Mucosa of stomach (tissue), 1 donor: ENCODE measurements around the gene SLC22A23.

Source experiments
- H3K27me3 ChIP-seq: one replicate; pipeline ENCODE4 v1.7.0; 2013; ENCODE audit warnings: mild to moderate bottlenecking, low read length; ENCODE audit not compliant: control insufficient read depth, insufficient read depth
- H3K36me3 ChIP-seq: one replicate; pipeline ENCODE4 v1.7.0; 2013; ENCODE audit warnings: low read length; ENCODE audit not compliant: control insufficient read depth, insufficient read depth
- H3K4me1 ChIP-seq: one replicate; pipeline ENCODE4 v1.7.0; 2013; ENCODE audit warnings: mild to moderate bottlenecking, low read length; ENCODE audit not compliant: control insufficient read depth, insufficient read depth
- H3K4me3 ChIP-seq: one replicate; pipeline ENCODE4 v1.7.0; 2013; ENCODE audit warnings: low read length
- H3K9ac ChIP-seq: one replicate; pipeline ENCODE4 v1.7.0; 2013; ENCODE audit warnings: mild to moderate bottlenecking, low read length, moderate library complexity
- H3K9me3 ChIP-seq: one replicate; pipeline ENCODE4 v1.7.0; 2013; ENCODE audit warnings: mild to moderate bottlenecking, low read length, moderate library complexity; ENCODE audit not compliant: control insufficient read depth
- donor health status: Pancreatic carcinoma.

Gene SLC22A23

DNA sequence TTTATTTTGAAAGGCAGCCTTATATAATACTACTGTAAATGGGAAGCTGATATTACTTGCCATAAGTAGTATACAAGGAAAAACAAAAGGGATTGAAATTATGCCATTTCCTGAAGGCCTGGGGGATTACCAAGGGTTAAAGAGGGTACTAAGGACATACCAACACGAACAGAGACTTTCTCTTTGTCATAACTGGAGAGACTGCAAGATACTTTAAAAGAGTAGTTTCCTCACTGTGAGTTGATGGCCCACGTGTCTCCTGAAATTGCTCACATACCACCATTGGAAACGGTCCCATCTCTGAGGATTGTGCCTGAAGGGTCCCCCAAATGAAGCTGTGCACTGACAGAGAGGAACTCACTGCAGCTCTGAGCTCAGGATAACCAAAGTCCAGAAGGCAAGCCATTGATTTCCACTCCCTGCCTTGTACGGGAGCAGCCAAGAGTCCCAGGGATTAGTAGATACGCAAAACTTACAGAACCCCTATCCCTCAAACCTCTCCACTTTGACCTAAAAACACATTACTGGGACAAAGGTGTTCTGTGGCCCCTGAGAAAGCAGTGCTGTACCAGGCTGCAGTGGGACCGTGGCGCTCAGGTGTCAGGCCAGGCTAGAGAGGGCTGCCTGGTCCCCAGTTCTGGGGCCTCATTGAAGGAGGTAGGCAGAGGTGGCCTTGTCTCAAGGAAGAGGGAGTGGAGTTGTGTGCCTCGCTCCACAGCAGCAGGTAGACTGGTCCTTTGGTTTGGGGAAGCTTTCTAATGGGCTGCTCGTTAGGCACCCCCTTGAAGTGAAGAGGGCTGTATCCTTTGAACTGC lies 182.9 kb downstream of the SLC22A23 start:
- peaks cover 22% of the 10 kb centered on the region for H3K4me1 ChIP-seq
- H3K9ac ChIP-seq, result no peak overlapping the region
- no peak overlapping the region for H3K4me3 ChIP-seq
- H3K27me3 ChIP-seq, result no peaks in the 10 kb centered on the region
- no peaks in the 10 kb centered on the region for H3K9me3 ChIP-seq
- peaks cover 39% of the 10 kb centered on the region for H3K36me3 ChIP-seq

DNA sequence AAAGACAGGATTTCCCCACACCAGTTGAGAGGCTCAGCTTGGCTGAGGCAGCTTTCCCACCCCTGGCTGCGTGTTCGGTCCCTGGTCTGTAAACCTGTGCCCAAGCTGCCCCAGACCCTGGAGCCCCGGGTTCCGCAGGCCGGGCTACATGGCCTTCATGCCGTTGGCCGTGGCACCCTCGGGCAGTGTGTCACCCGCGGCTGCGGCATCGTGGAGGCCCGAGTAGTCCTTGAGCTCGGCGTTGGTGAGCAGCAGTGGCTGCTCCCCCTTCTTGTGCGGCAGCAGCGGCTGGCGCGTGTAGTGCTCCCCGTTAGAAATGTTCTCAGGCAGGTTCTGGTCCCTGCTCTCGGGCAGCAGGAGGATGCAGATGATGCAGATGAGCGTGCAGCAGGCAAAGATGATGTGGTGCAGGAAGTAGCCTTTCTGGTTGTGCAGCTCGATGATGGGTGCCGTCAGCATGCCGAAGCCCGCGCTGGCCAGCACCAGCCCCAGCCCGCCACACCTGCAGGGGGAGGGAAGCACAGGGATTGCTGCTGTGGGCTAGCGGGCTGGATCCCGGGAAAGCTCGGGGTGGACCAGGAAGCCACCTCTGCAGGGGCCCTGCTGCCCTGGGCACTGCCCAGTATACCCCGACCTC lies 183.8 kb downstream of the SLC22A23 start:
- Histone ChIP-seq H3K36me3 (peaks cover 35% of the 10 kb centered on the region), H3K9me3 (no peaks in the 10 kb centered on the region), H3K4me3 (no peak overlapping the region), H3K4me1 (peaks cover 22% of the 10 kb centered on the region), H3K27me3 (no peaks in the 10 kb centered on the region), H3K9ac (no peak overlapping the region)

DNA sequence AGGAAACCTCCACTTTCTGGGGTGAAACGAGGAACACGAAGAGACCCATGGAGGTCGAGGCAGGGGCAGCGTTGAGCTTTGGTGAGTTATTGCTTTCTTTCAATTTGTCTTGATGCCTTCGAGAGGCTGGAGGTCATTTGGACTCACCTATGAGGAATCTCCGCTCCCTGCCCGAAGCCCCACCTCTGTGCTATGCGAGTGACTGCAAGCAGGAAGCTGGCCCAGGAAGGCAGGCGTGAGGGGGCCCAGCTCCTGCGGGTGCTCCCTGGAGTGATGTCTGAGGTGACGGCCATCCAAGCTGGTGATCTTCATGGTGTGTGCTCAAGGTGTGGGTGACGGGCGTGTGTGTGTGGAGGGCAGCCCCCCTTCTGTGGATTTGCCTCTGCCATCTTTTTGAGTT lies 185.1 kb downstream of the SLC22A23 start:
- Histone ChIP-seq H3K36me3 (peaks cover 28% of the 10 kb centered on the region), H3K9ac (no peak overlapping the region), H3K4me1 (peaks cover 22% of the 10 kb centered on the region), H3K27me3 (no peaks in the 10 kb centered on the region), H3K9me3 (no peaks in the 10 kb centered on the region), H3K4me3 (no peak overlapping the region)

DNA sequence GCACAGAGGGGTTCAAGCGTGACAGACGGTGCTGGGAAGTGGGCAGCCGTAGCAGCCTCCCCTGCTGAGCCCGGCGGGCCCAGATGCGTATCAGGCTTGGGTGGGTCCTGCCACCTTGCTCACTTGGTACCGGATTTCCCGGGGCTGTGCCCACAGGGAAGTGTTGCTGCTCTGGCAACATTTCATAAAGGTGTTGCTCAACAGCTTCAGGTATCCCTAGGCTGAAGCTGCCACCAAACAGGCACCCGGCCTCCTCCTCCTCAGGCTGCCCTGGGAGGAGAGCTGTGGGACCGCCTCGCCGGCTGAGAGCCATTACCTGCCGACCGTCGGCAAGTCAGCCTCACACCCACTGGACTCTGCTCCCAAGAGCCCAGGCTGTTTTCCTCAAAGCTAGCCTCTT lies 186.6 kb downstream of the SLC22A23 start:
- H3K9ac ChIP-seq, result no peak overlapping the region
- H3K36me3 ChIP-seq, result peaks cover 23% of the 10 kb centered on the region
- peaks cover 22% of the 10 kb centered on the region for H3K4me1 ChIP-seq
- no peaks in the 10 kb centered on the region for H3K9me3 ChIP-seq
- H3K27me3 ChIP-seq, result no peaks in the 10 kb centered on the region
- H3K4me3 ChIP-seq, result no peak overlapping the region

DNA sequence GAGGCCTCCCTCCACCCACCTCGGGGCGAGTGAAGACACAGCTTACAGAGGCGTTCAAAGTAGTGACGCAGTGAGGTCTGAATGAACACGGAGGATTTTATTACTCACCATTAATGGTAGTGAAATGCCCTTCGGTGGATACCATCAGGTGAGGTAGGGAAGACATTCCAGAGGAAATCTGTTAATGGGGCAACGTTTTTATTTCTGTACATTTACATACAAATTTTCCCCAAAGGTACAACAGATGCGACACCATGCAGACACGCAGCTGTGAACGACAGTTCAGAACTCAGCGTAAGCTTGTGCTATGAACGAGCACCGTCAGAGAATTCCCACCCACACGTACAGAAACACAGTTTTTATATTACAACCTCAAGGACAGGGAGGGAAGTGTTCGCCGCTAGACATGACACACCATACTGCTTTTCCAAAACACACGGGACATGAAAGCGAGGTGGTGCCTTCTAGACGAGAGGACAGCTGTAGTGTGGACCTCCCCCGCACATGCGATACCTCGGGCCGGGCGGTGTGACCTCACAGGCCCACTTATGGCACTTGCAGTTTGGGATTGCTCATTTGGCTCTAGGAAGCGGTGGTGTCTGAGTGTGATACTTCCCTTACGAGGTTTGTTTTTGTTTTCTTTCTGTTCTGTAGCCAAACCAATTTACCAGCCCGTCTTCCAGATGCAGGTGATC lies 187.4 kb downstream of the SLC22A23 start:
- Histone ChIP-seq H3K9me3 (no peaks in the 10 kb centered on the region), H3K36me3 (peaks cover 21% of the 10 kb centered on the region), H3K9ac (no peak overlapping the region), H3K4me3 (no peak overlapping the region), H3K27me3 (no peaks in the 10 kb centered on the region), H3K4me1 (peaks cover 27% of the 10 kb centered on the region)

DNA sequence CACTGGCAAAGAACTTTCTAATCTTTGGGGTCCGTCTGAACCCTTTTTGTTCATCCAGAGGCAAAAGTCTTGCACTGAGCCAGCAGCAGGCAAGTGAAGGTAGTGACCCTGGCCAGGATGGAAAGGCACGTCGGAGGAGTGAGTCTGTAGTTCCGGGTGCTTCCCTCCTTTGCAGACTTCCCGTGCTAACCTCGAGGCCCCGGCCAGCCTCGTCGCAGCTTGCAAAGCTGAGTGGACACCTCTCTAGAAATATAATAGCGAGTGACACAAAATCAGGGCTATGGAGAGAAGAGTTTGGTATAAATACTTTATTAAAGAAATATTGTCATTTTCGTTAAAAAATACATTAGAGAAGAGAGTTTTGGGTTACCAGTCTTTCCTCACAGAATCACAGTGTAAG lies 188.2 kb downstream of the SLC22A23 start:
- H3K4me3 ChIP-seq, result no peak overlapping the region
- no peak overlapping the region for H3K9ac ChIP-seq
- peaks cover 35% of the 10 kb centered on the region for H3K4me1 ChIP-seq
- H3K27me3 ChIP-seq, result no peaks in the 10 kb centered on the region
- H3K36me3 ChIP-seq, result peaks cover 14% of the 10 kb centered on the region
- H3K9me3 ChIP-seq, result no peaks in the 10 kb centered on the region

DNA sequence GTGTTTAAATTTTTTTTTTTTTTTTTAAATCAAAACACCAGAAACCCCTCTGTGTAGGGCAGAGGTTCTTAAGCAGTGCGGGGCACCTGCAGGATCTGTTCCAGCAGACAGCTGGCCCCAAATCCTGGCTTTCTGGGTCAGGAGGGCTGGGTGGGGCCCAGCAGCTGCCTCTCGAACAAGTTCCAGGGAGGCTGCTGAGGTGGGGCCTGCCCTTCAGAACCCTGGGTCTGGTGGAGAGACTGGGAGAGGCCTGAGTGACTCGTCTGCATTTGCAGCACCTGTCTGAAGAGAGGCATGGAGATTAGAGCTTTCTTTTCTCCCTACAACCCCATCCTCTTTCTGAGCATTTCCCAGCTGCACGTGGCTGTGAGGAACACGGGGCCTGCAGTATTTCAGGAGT lies 189.7 kb downstream of the SLC22A23 start:
- Histone ChIP-seq H3K4me3 (no peak overlapping the region), H3K27me3 (no peaks in the 10 kb centered on the region), H3K4me1 (peaks cover 35% of the 10 kb centered on the region), H3K36me3 (peaks cover 10% of the 10 kb centered on the region), H3K9me3 (no peaks in the 10 kb centered on the region), H3K9ac (no peak overlapping the region)

DNA sequence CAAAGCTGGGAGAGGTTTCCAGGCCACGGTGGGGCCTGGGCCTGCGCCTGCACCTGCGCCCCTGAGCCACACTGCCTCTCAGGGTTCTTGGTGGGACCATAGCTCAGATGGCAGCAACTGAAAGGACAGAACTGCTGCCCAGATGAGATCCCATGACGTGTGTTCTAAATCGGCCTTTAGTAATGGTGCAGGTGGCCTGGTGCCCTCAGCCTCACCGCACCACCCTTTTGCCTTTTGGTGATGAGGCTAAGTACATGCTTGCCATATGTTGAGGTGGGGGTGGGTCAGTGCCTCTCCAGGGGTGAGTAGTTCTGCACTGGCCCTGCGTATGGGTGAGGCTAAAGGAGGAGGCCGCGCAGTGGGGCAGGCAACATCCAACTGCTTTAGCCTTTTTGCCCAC lies 190.7 kb downstream of the SLC22A23 start:
- H3K4me3 ChIP-seq, result no peak overlapping the region
- no peaks in the 10 kb centered on the region for H3K9me3 ChIP-seq
- H3K4me1 ChIP-seq, result peaks cover 37% of the 10 kb centered on the region
- no peaks in the 10 kb centered on the region for H3K27me3 ChIP-seq
- no peak overlapping the region for H3K9ac ChIP-seq
- peaks cover 7% of the 10 kb centered on the region for H3K36me3 ChIP-seq

DNA sequence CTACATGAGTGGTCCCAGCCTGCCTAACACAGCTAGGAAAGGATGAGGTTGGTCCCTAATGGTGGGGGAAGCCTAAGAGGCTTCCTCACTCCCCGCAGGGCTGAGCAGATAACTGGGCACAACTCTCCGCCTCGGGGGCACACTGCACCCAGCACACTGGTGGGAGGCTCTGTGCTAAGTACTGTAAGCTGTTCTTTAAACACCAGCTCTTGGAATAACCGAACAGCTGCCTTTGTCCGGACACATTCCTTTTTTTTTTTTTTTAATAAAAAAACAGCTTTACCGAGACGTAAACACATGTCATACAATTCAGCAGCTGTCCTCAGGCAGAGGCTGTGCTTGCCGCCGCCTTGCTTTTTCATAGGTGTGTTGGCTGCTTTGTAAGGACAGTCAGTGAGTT lies 191.2 kb downstream of the SLC22A23 start:
- Histone ChIP-seq H3K27me3 (no peaks in the 10 kb centered on the region), H3K36me3 (peaks cover 7% of the 10 kb centered on the region), H3K9me3 (no peaks in the 10 kb centered on the region), H3K4me1 (peaks cover 37% of the 10 kb centered on the region), H3K9ac (no peak overlapping the region), H3K4me3 (no peak overlapping the region)

DNA sequence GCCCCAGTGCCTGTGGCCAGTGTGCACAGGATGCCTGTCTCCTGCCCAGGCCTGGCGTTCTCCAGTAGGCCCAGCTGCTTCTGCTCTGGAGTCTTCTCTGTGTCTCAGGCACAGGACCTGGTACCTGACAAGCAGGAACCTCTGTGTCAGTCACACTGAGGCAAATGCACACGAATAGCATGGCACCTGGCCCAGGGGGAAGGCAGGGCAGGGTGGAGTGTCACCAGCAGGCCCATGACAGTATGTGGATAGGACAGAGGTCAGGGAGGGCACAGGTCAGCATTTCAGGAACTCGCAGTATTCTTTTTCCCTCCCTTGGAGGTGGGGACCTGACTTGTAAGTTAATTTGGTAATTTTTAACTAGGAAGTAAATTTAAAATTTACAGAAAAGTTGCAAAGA lies 192.5 kb downstream of the SLC22A23 start:
- no peak overlapping the region for H3K4me3 ChIP-seq
- peaks cover 2% of the 10 kb centered on the region for H3K36me3 ChIP-seq
- no peaks in the 10 kb centered on the region for H3K27me3 ChIP-seq
- no peak overlapping the region for H3K9ac ChIP-seq
- no peaks in the 10 kb centered on the region for H3K9me3 ChIP-seq
- peaks cover 32% of the 10 kb centered on the region for H3K4me1 ChIP-seq

DNA sequence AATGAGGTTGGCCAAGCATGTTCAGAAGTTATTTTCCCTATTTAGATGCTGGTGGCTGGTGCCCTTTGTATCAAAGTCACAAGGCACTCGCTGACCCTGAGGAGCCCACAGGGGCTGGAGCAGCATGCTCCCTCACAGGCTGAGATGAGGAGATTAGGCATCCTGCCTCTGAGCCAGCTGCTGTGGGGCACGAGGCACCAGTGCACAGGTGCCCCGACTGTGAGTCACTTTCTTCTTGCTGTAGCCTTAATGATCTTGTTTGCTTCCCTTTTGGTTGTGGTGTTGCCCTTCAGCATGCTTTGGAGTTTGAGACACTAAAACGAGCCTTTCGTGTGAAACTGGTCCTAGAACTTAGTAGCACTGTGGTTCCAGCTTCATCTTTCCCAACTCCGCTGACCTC lies 193.8 kb downstream of the SLC22A23 start:
- Histone ChIP-seq H3K4me3 (no peak overlapping the region), H3K4me1 (peaks cover 35% of the 10 kb centered on the region), H3K27me3 (no peaks in the 10 kb centered on the region), H3K9me3 (no peaks in the 10 kb centered on the region), H3K36me3 (no peaks in the 10 kb centered on the region), H3K9ac (no peak overlapping the region)

DNA sequence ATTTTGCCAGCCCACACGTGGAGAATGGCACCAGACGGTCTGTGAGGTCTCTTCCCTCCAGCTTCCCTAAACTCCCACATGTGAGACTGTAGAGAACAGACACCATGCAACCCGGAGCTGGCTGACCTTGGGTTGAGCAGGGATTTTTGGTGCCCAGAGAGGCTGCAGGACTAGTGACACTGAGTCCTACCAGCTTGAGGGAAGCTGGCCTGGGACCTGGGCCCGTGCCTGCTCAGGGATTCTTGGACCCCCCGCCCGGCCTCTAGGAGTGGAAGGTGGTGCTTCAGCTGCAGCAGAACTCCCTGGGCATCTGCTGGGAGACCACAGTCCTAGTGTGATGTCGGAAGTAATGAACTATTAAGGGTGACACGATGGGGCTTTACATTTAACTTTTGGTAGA lies 194.9 kb downstream of the SLC22A23 start:
- Histone ChIP-seq H3K4me3 (no peak overlapping the region), H3K4me1 (peaks cover 35% of the 10 kb centered on the region), H3K36me3 (no peaks in the 10 kb centered on the region), H3K9me3 (no peaks in the 10 kb centered on the region), H3K9ac (no peak overlapping the region), H3K27me3 (no peaks in the 10 kb centered on the region)
